SJCRH30 (cell line): ENCODE data around the gene IL23A. TPM values are rescaled to one million over a fixed set of nuclear protein-coding genes. Genes with fewer than 3 reads are reported as not detected.

Experiments
- DNase-seq, 2 experiments: peaks; one replicate each; pipeline ENCODE4 v3.0.0-alpha.2; 2015 to 2020
- H3K27ac ChIP-seq: fragments of 250-450 bp; sonication (Bioruptor Pico); 2 replicates; pipeline ENCODE4 v1.5.1; 2020; ENCODE audit warnings: mild to moderate bottlenecking, moderate library complexity
- H3K27me3 ChIP-seq: fragments of 250-450 bp; sonication (Bioruptor Pico); 2 replicates; pipeline ENCODE4 v1.5.1; 2020; ENCODE audit warnings: mild to moderate bottlenecking, moderate library complexity
- H3K36me3 ChIP-seq: fragments of 250-450 bp; sonication (Bioruptor Pico); 2 replicates; pipeline ENCODE4 v1.5.1; 2020; ENCODE audit warnings: mild to moderate bottlenecking, moderate library complexity
- H3K4me1 ChIP-seq: fragments of 250-450 bp; sonication (Bioruptor Pico); 2 replicates; pipeline ENCODE4 v1.5.1; 2020; ENCODE audit warnings: mild to moderate bottlenecking, moderate library complexity
- H3K4me3 ChIP-seq: fragments of 250-450 bp; sonication (Bioruptor Pico); 2 replicates; pipeline ENCODE4 v1.5.1; 2020; ENCODE audit warnings: mild to moderate bottlenecking, moderate library complexity
- H3K9me3 ChIP-seq: fragments of 250-450 bp; sonication (Bioruptor Pico); replicated peaks from 2 replicates; pipeline ENCODE4 v1.5.1; 2020; ENCODE audit warnings: mild to moderate bottlenecking, moderate library complexity
- total RNA-seq: library from RNA; depleted of rRNA; stranded (reverse); fragments of >200 nt; shearing (Covaris generic); gene quantifications from 2 replicates; pipeline ENCODE4 v1.2.3, GENCODE V29; 2014

IL23A gene
- total RNA-seq, 1 experiment from 2014 or later, result not detected

- no peaks in the 10 kb centered on the region for H3K9me3 ChIP-seq
- peaks cover 5% of the 10 kb centered on the region; the same call in 1 of the 2 replicates for H3K4me1 ChIP-seq
- no peak within 1 kb of the TSS for H3K27ac ChIP-seq
- H3K27me3 ChIP-seq, result no peaks in the 10 kb centered on the region
- DNase-seq, result no peak
- H3K36me3 ChIP-seq, result no peaks in the 10 kb centered on the region
- no peak within 1 kb of the TSS for H3K4me3 ChIP-seq
These were observed 23.7 kb downstream of the IL23A start, which contains the start of gene APOF for GRCh38 chr12:56362130-56363059. Gene APOF (minus strand): TSS chr12:56362857. CDS start chr12:56362745, 112 bp downstream.

GRCh38 chr12:56366948-56367347 is 28.3 kb downstream of the IL23A start:
- DNase-seq, result no peak
- H3K9me3 ChIP-seq, result no peaks in the 10 kb centered on the region
- no peaks in the 10 kb centered on the region for H3K36me3 ChIP-seq

GRCh38 chr12:56373515-56373914 is 34.8 kb downstream of the IL23A start:
- H3K4me3 ChIP-seq, result no peak overlapping the region
- H3K9me3 ChIP-seq, result no peaks in the 10 kb centered on the region
- no peaks in the 10 kb centered on the region for H3K36me3 ChIP-seq
- no peak for DNase-seq
- no peak overlapping the region for H3K27ac ChIP-seq
- 0 out of 2 replicates have a peak, but pooled peaks cover 11% of the 10 kb centered on the region for H3K27me3 ChIP-seq
- no peaks in the 10 kb centered on the region for H3K4me1 ChIP-seq

More at GRCh38 chr12:56366948-56367347, 28.3 kb downstream of the IL23A start:
- no peaks in the 10 kb centered on the region for H3K27me3 ChIP-seq
- no peaks in the 10 kb centered on the region for H3K4me1 ChIP-seq
- no peak overlapping the region for H3K27ac ChIP-seq
- H3K4me3 ChIP-seq, result no peak overlapping the region

GRCh38 chr12:56374726-56375597 is 36.3 kb downstream of the IL23A start:
- no peaks in the 10 kb centered on the region for H3K36me3 ChIP-seq
- H3K4me1 ChIP-seq, result no peaks in the 10 kb centered on the region
- H3K4me3 ChIP-seq, result no peak overlapping the region
- no peaks in the 10 kb centered on the region for H3K9me3 ChIP-seq
- H3K27ac ChIP-seq, result no peak overlapping the region
- 0 out of 2 replicates have a peak, but pooled peaks cover 11% of the 10 kb centered on the region for H3K27me3 ChIP-seq
- DNase-seq, result no peak

- Histone ChIP-seq H3K27me3 (0 out of 2 replicates have a peak, but pooled peaks cover 11% of the 10 kb centered on the region), H3K4me3 (no peak overlapping the region), H3K36me3 (no peaks in the 10 kb centered on the region), H3K9me3 (no peaks in the 10 kb centered on the region), H3K4me1 (no peaks in the 10 kb centered on the region), H3K27ac (no peak overlapping the region)
- DNase-seq, result no peak
These were observed 37.1 kb downstream of the IL23A start for GRCh38 chr12:56375598-56376434.

GRCh38 chr12:56377310-56377988 is 38.8 kb downstream of the IL23A start:
- Histone ChIP-seq H3K27me3 (0 out of 2 replicates have a peak, but pooled peaks cover 11% of the 10 kb centered on the region), H3K36me3 (no peaks in the 10 kb centered on the region), H3K4me3 (no peak overlapping the region), H3K27ac (no peak overlapping the region), H3K4me1 (no peaks in the 10 kb centered on the region), H3K9me3 (no peaks in the 10 kb centered on the region)
- no peak for DNase-seq

- Histone ChIP-seq H3K36me3 (no peaks in the 10 kb centered on the region), H3K9me3 (no peaks in the 10 kb centered on the region), H3K27me3 (0 out of 2 replicates have a peak, but pooled peaks cover 11% of the 10 kb centered on the region), H3K4me1 (no peaks in the 10 kb centered on the region), H3K27ac (no peak overlapping the region), H3K4me3 (no peak overlapping the region)
- no peak for DNase-seq
These were observed 39.3 kb downstream of the IL23A start for GRCh38 chr12:56377989-56378316.

GRCh38 chr12:56382611-56383010 is 43.9 kb downstream of the IL23A start:
- no peaks in the 10 kb centered on the region for H3K27me3 ChIP-seq
- no peak overlapping the region for H3K4me3 ChIP-seq
- no peak for DNase-seq
- no peaks in the 10 kb centered on the region for H3K36me3 ChIP-seq
- H3K4me1 ChIP-seq, result peaks cover 5% of the 10 kb centered on the region; the same call in 1 of the 2 replicates
- no peaks in the 10 kb centered on the region for H3K9me3 ChIP-seq
- H3K27ac ChIP-seq, result no peak overlapping the region

- H3K36me3 ChIP-seq, result no peaks in the 10 kb centered on the region
- peaks cover 6% of the 10 kb centered on the region; the same call in 1 of the 2 replicates for H3K4me1 ChIP-seq
- H3K27me3 ChIP-seq, result no peaks in the 10 kb centered on the region
- no peak overlapping the region for H3K27ac ChIP-seq
- H3K9me3 ChIP-seq, result no peaks in the 10 kb centered on the region
- peak; percentile 13 to 41 for DNase-seq
- H3K4me3 ChIP-seq, result no peak overlapping the region
These were observed 47.2 kb downstream of the IL23A start for GRCh38 chr12:56385873-56386272.

GRCh38 chr12:56387152-56387736 is 48.6 kb downstream of the IL23A start:
- H3K9me3 ChIP-seq, result no peaks in the 10 kb centered on the region
- peaks cover 6% of the 10 kb centered on the region; the same call in 1 of the 2 replicates for H3K4me1 ChIP-seq
- DNase-seq, result peak in 1 of 2 experiments; percentile 18
- no peak overlapping the region for H3K27ac ChIP-seq
- no peak overlapping the region for H3K4me3 ChIP-seq
- H3K36me3 ChIP-seq, result no peaks in the 10 kb centered on the region
- no peaks in the 10 kb centered on the region for H3K27me3 ChIP-seq

GRCh38 chr12:56389412-56389811 is 50.7 kb downstream of the IL23A start:
- no peak overlapping the region for H3K27ac ChIP-seq
- no peak overlapping the region for H3K4me3 ChIP-seq
- H3K36me3 ChIP-seq, result no peaks in the 10 kb centered on the region
- peaks cover 6% of the 10 kb centered on the region; the same call in 1 of the 2 replicates for H3K4me1 ChIP-seq
- no peaks in the 10 kb centered on the region for H3K9me3 ChIP-seq
- peak in 1 of 2 experiments; percentile 16 for DNase-seq
- H3K27me3 ChIP-seq, result no peaks in the 10 kb centered on the region
